ENCODE data around the gene CAPS. TPM values are rescaled to one million over a fixed set of nuclear protein-coding genes. Genes with fewer than 3 reads are reported as not detected.

Gene CAPS
- total RNA-seq, 2 experiments from 2014 or later = 2.2 to 2.7 TPM

DNA sequence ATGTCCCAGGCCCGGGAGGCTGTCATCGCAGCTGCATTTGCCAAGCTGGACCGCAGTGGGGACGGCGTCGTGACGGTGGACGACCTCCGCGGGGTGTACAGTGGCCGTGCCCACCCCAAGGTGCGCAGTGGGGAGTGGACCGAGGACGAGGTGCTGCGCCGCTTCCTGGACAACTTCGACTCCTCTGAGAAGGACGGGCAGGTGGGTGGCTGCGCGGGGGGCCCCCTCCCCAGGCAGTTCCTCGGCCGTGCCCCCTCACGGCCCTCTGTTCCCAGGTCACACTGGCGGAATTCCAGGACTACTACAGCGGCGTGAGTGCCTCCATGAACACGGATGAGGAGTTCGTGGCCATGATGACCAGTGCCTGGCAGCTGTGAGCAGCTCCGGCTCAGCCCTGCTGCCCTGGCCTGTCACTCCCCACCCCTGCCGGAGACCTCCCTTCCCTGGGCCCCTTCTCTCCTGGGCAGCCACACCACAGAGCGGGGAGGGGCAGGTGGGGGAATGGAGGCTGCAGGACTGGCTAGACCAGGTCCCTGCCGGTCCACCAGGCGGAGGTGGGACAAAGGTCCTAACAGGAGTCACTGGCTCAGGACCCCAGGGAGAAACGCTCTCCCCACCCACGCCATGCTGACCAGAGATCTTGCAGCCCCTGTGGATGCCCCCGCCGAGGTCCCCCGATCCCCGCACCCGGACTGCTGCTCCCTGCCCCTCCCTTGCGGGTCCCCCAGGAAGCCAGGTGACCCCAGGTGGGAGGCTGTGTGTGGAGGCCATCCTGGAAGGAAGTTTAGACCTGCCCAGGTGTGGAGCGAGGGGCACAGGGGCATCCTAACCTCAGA lies 1.1 kb downstream of the CAPS start:
- intact Hi-C loops (cut with DNase I, micrococcal nuclease) = no loop called here
- Mint-ChIP-seq H3K27me3 (no peaks in the 10 kb centered on the region), H3K27ac (no peak overlapping the region), H3K4me1 (no peaks in the 10 kb centered on the region), H3K36me3 (ENCODE audit: low read depth) (peaks cover 11% of the 10 kb centered on the region), H3K9me3 (ENCODE audit: low read depth) (no peaks in the 10 kb centered on the region), H3K4me3 (no peak overlapping the region)
- ATAC-seq (no peak), DNase-seq (no peak)
- ChIA-PET POLR2A (no interaction called here), CTCF (no interaction called here)

DNA sequence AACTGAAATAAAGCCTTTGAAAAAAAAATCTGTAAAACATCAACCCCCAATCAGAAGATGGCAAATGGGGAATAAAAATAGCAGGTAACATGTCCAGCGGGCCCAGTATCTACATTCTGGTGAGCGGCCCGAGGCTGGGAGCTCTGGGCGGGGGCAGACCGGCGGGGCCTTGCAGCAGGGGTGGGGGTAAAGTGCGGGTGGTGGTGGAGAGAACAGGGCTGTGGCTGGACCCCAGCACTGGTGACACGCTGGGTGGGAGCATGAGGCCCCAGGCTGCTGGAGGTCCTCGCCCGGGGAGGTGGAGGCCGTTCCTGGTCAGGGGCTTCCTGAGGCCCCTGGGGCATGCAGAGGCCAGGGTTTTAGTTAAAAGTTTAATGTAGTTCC lies 1.7 kb downstream of the CAPS start:
- ATAC-seq (no peak), DNase-seq (no peak)
- ChIA-PET CTCF (no interaction called here), POLR2A (no interaction called here)
- Mint-ChIP-seq H3K4me3 (no peak overlapping the region), H3K9me3 (ENCODE audit: low read depth) (no peaks in the 10 kb centered on the region), H3K4me1 (no peaks in the 10 kb centered on the region), H3K27ac (no peak overlapping the region), H3K36me3 (ENCODE audit: low read depth) (peaks cover 11% of the 10 kb centered on the region), H3K27me3 (no peaks in the 10 kb centered on the region)
- intact Hi-C loops (cut with DNase I, micrococcal nuclease) = no loop called here

DNA sequence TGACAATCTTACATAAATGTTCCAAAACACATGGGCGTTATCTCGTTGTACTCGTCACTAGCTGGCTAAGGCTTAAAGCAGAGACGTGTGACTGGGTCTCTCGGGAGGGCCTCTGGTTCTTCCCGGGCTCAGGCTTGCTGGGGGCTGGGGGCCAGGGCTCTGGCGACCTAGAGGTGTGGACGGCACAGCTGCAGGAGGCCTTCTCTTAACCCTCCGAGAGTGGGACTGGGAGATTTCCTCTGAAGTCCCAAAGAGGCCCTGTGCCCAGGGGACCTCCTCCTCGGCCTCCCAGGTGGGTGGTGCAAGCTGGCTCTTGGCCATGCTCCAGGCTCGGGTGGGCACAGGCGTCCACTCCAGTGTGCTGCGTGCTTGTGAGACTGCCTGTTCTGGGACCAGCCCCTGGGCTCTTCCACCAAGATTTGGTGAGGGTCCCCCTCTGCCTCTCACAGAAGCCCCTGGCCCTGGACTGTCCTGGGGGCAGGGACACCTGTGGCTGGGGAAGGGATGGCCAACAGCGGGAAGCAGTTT lies 2.2 kb downstream of the CAPS start:
- POLR2A ChIA-PET = no interaction called here

DNA sequence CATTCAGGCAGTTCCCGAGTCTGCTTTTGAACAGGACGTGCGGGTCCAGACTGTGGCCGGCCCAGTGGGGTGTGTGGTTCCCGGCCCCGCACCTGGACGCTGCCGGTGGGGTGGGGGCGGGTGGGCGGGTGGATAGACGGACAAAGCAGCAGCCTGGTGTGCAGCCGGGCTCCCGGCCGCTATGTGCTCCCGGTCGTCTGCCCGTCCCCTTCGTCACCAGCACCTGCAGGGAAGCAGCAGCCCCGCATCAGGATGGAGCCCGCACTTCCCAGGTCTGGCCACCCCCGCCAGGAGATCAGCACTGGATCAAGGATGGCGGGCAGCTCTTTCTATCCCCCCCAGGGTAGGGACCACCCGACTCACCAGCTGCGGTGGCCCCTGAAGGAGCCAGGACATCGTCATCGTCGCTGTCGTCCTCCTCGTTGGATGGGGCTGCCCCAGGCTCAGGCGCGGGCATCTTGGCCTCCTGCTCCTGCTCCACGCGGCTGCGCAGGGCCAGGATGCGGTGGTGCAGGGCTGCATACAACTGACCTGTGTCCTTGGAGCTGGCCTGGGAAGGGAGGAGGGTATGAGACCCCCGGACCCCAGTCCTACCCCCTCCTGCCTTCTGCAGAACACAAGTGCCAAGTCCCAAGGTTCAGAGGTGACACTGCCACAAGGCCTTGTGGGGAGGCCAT lies 3.5 kb downstream of the CAPS start:
- ATAC-seq (no peak), DNase-seq (no peak)
- CTCF ChIA-PET = no interaction called here
- no peaks in the 10 kb centered on the region for H3K9me3 Mint-ChIP-seq (ENCODE audit: low read depth)
- no peak overlapping the region for H3K27ac Mint-ChIP-seq
- POLR2A ChIA-PET = no interaction called here
- no peak overlapping the region for H3K4me3 Mint-ChIP-seq
- peaks cover 18% of the 10 kb centered on the region for H3K36me3 Mint-ChIP-seq (ENCODE audit: low read depth)
- H3K4me1 Mint-ChIP-seq = no peaks in the 10 kb centered on the region
- intact Hi-C loops (cut with DNase I, micrococcal nuclease) = no loop called here
- H3K27me3 Mint-ChIP-seq = no peaks in the 10 kb centered on the region

More for the DNA sequence above, 2.2 kb downstream of the CAPS start:
- no peaks in the 10 kb centered on the region for H3K4me1 Mint-ChIP-seq
- H3K27ac Mint-ChIP-seq = no peak overlapping the region
- DNase-seq (no peak), ATAC-seq (no peak)
- intact Hi-C loops (cut with DNase I, micrococcal nuclease) = no loop called here
- no peak overlapping the region for H3K4me3 Mint-ChIP-seq
- H3K27me3 Mint-ChIP-seq = no peaks in the 10 kb centered on the region
- CTCF ChIA-PET = no interaction called here
- peaks cover 11% of the 10 kb centered on the region for H3K36me3 Mint-ChIP-seq (ENCODE audit: low read depth)
- no peaks in the 10 kb centered on the region for H3K9me3 Mint-ChIP-seq (ENCODE audit: low read depth)

GRCh38 chr19:5918463-5919079 lies 4.5 kb downstream of the CAPS start:
- intact Hi-C loops (cut with DNase I, micrococcal nuclease) = no loop called here
- POLR2A ChIA-PET = no interaction called here
- Mint-ChIP-seq H3K9me3 (ENCODE audit: low read depth) (no peaks in the 10 kb centered on the region), H3K27ac (no peak overlapping the region), H3K36me3 (ENCODE audit: low read depth) (peaks cover 24% of the 10 kb centered on the region), H3K4me1 (no peaks in the 10 kb centered on the region), H3K27me3 (no peaks in the 10 kb centered on the region), H3K4me3 (no peak overlapping the region)
- ATAC-seq = no peak
- no peak for DNase-seq
- CTCF ChIA-PET = no interaction called here

DNA sequence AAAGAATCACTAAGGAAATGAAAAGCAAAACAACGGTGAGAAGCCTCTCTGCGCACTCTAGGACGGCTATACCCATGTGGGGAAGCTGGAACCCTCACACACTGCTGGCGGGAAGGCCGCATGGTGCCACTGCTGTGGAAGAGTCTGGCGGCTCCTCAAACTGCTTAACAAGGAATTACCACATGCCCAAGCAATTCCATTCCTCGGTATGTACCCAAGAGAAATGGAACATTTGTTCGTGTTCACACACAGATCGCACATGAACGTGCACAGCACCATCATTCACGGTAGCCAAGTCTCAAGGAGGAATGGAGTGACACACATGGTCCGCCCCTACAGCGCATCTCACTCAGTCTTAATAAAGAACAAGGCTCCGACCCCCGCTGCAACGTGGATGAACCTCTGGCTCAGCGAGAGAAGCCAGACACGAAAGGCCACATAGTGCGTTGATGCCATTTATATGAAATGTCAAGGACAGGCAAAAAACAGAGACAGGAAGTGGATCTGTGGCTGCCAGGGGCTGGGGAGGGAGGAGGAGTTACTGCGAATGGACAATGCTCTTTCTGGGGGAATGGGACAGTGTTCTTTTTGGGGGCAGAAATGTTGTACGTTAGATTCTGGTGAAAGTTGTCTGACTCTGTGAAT lies 7.6 kb downstream of the CAPS start:
- no peak overlapping the region for H3K4me3 Mint-ChIP-seq
- ChIA-PET POLR2A (no interaction called here), CTCF (no interaction called here)
- H3K27me3 Mint-ChIP-seq = no peaks in the 10 kb centered on the region
- no peaks in the 10 kb centered on the region for H3K4me1 Mint-ChIP-seq
- H3K27ac Mint-ChIP-seq = peak overlapping the region; percentile 17
- DNase-seq (no peak), ATAC-seq (no peak)
- peaks cover 36% of the 10 kb centered on the region for H3K36me3 Mint-ChIP-seq (ENCODE audit: low read depth)
- intact Hi-C loops (cut with DNase I, micrococcal nuclease) = no loop called here
- no peaks in the 10 kb centered on the region for H3K9me3 Mint-ChIP-seq (ENCODE audit: low read depth)

DNA sequence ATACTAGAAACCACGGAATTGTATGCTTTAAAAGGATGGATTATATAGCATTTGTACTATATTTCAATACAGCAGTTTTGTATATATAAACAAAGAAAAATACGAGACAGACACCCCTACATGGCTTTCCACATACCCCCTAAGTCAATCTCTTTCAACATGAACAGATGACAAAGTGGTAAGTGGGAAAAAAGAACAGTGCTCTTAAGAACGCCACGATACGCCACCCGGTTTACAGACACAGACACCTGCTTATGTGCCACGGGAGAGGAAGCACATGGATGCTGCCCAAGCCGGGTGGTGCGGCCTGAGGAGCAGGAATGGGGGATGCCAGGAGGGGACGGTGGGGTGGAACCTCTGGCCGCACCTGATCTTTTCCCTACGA lies 8.1 kb downstream of the CAPS start:
- no peaks in the 10 kb centered on the region for H3K9me3 Mint-ChIP-seq (ENCODE audit: low read depth)
- ChIA-PET CTCF (no interaction called here), POLR2A (interaction anchor here (0.6 kb wide), 1 partner anchor 18 kb away, joined by 3 read pairs; the partner anchor contains the start of gene VMAC)
- H3K4me3 Mint-ChIP-seq = no peak overlapping the region
- H3K27ac Mint-ChIP-seq = peak overlapping the region; percentile 17
- no peak for DNase-seq
- peaks cover 37% of the 10 kb centered on the region for H3K36me3 Mint-ChIP-seq (ENCODE audit: low read depth)
- no peaks in the 10 kb centered on the region for H3K4me1 Mint-ChIP-seq
- ATAC-seq = no peak
- H3K27me3 Mint-ChIP-seq = no peaks in the 10 kb centered on the region
- intact Hi-C loops (cut with DNase I, micrococcal nuclease) = no loop called here

- Mint-ChIP-seq H3K36me3 (ENCODE audit: low read depth) (peaks cover 41% of the 10 kb centered on the region), H3K9me3 (ENCODE audit: low read depth) (no peaks in the 10 kb centered on the region), H3K4me1 (no peaks in the 10 kb centered on the region), H3K4me3 (no peak overlapping the region), H3K27ac (no peak overlapping the region), H3K27me3 (no peaks in the 10 kb centered on the region)
- no peak for ATAC-seq
- intact Hi-C loops (cut with DNase I, micrococcal nuclease) = no loop called here
- no peak for DNase-seq
- POLR2A ChIA-PET = no interaction called here
- CTCF ChIA-PET = no interaction called here
Measured at GRCh38 chr19:5923356-5923755, 9.3 kb downstream of the CAPS start.

DNA sequence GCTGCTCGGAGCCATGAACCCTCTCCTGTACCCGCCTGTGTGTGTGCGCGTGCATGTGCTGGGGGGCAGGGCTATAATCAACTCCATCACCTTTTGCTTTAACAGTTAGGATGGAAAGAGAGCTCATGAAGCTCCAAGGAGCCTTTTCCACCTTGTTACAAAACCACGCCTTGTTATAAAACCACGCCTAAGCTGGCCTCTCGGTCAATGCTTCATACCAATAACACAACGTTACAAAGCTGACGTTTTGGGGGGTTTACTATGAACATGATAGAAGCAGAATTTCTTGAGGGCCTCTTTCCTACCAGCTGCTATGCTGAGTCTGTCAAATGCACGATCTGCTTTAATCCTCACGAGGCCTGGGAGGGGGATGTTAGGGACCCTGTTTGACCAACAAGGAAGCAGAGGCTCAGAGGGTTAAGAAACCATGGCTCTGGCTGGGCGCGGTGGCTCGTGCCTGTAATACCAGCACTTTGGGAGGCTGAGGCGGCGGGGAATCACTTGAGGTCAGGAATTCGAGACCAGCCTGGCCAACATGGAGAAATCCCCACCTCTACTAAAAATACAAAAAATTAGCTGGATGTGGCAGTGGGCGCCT lies 11.9 kb downstream of the CAPS start:
- ChIA-PET POLR2A (interaction anchor here (0.6 kb wide), 1 partner anchor 85 kb away, joined by 3 read pairs; no protein-coding TSS in a partner anchor), CTCF (no interaction called here)
- Mint-ChIP-seq H3K4me3 (no peak overlapping the region), H3K27ac (no peak overlapping the region), H3K4me1 (no peaks in the 10 kb centered on the region), H3K9me3 (ENCODE audit: low read depth) (no peaks in the 10 kb centered on the region), H3K27me3 (no peaks in the 10 kb centered on the region), H3K36me3 (ENCODE audit: low read depth) (peaks cover 60% of the 10 kb centered on the region)
- no peak for ATAC-seq
- no peak for DNase-seq
- intact Hi-C loops (cut with DNase I, micrococcal nuclease) = no loop called here

DNA sequence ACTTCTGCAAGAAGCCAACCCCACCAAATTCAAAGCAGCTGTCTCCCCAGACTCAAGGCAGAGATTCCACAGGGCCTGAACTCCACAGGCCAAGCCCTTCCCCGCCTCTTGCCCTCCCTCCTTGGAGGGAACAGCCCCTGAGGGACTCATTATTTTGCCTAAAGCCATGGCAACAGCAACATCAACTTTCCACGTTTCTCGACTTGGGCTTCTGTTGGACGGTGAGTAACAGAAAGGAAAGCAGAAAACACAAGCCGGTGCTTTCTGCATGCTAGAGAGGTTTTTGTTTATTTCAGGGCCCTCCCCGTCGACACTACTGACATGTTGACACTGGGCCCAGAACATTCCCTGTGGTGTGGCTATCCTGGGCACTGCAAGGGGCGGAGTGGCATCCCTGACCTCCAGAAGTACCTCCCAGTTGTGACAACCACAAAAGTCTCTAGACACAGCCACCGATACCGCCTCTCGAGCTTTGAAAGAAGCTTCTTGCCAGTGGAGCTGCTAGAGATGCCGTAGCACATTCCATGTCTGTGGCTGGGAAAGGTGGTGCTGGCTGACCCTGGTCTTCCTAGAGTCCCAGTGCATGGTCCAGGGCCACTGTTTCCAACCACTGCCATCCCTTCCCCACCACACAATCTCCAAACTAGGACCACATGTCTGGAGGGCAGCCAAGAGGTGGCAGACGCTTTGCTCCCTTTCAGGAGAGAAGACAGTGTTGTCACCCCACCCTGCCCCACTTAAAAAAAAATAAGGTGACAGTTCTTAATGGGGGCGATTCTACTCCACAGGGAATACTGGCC lies 12.8 kb downstream of the CAPS start:
- ATAC-seq = no peak
- Mint-ChIP-seq H3K4me3 (no peak overlapping the region), H3K27ac (no peak overlapping the region), H3K27me3 (no peaks in the 10 kb centered on the region), H3K9me3 (ENCODE audit: low read depth) (no peaks in the 10 kb centered on the region), H3K4me1 (no peaks in the 10 kb centered on the region), H3K36me3 (ENCODE audit: low read depth) (peaks cover 54% of the 10 kb centered on the region)
- ChIA-PET CTCF (interaction anchor here (0.7 kb wide), 1 partner anchor 237 kb away, joined by 4 read pairs; no protein-coding TSS in a partner anchor), POLR2A (no interaction called here)
- no peak for DNase-seq
- intact Hi-C loops (cut with DNase I, micrococcal nuclease) = no loop called here

DNA sequence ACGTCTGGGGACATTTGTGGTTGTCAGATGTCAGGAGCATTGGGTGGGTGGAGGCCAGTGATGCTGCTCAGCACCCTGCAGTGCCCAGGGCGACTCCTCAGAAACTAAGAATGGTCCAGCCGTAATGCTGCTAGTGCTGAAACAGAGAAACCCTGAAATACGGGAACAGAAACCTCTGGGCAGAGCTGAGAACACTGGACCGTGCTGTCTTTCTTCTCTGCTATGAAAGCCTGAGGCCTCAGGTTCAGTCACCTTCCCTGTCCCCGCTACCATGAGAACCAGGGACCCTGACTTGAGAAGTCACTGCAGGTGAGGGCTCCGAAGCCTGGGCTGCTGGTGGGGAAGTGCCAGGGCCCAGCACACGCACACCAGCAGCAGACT lies 13.4 kb downstream of the CAPS start:
- ATAC-seq = no peak
- CTCF ChIA-PET = no interaction called here
- no peak for DNase-seq
- Mint-ChIP-seq H3K36me3 (ENCODE audit: low read depth) (peaks cover 57% of the 10 kb centered on the region), H3K9me3 (ENCODE audit: low read depth) (no peaks in the 10 kb centered on the region), H3K4me3 (no peak overlapping the region), H3K27me3 (no peaks in the 10 kb centered on the region), H3K4me1 (no peaks in the 10 kb centered on the region), H3K27ac (no peak overlapping the region)
- intact Hi-C loops (cut with DNase I, micrococcal nuclease) = no loop called here
- POLR2A ChIA-PET = no interaction called here

Data from activated CD4-positive, alpha-beta T cell treated with anti-CD3 and anti-CD28 coated beads for 36 hours (primary cell).